ENCODE results near the gene MAP3K7. TPM values are rescaled to one million over a fixed set of nuclear protein-coding genes. Genes with fewer than 3 reads are reported as not detected.

Gene MAP3K7
- total RNA-seq, 1 donor from 2014 or later: 33.8 TPM

DNA sequence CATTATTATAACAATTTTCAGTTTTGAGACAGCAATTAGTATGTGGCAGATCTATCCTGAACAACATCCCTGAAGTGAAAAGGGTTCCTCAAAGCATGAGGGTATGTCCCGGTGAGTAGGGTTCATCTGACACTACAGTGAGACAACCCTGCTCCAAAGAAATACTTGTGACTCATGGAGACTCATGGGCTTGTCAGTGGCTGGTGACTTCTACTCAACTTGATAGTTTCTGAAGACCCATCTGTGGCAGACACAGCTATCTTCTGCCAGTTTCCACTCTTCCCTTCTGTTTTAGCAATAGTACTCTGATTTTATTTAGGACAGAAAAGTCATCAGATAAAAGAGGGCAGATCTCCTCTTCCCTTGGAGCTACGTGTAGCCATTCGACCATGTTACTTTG, 41.4 kb downstream of the MAP3K7 start:
- Mint-ChIP-seq H3K27ac (ENCODE audit: unreplicated experiment) (peak overlapping the region; percentile 77), H3K9me3 (ENCODE audit: unreplicated experiment) (no peaks in the 10 kb centered on the region), H3K36me3 (ENCODE audit: low read depth, unreplicated experiment) (peaks cover 19% of the 10 kb centered on the region), H3K4me1 (ENCODE audit: low read depth, unreplicated experiment) (peaks cover 8% of the 10 kb centered on the region), H3K4me3 (ENCODE audit: unreplicated experiment) (no peak overlapping the region), H3K27me3 (ENCODE audit: low read depth, unreplicated experiment) (no peaks in the 10 kb centered on the region)
- no peaks in the 10 kb centered on the region for H3K79me2 ChIP-seq (ENCODE audit: insufficient read depth, low read length)
- DNase-seq (ENCODE audit: low read depth) (no peak), FAIRE-seq (no peak)
- no peak for TF ChIP-seq CTCF (IDR thresholded peaks at IDR 0.05; ENCODE audit: insufficient read depth, low read depth, low read length)
- no peak for TF ChIP-seq EZH2 (IDR thresholded peaks at IDR 0.05; ENCODE audit: insufficient read depth, low read length)
- H3K4me3 ChIP-seq (ENCODE audit: insufficient read depth, low read depth, low read length): no peak overlapping the region
- H3K27ac ChIP-seq (ENCODE audit: low read depth, low read length): no peak overlapping the region
- H3K27me3 ChIP-seq (ENCODE audit: insufficient read depth, low read length): no peaks in the 10 kb centered on the region
- H4K20me1 ChIP-seq (ENCODE audit: insufficient read depth, low read length): peaks cover 3% of the 10 kb centered on the region
- H3K9me3 ChIP-seq (ENCODE audit: insufficient read depth, low read depth, low read length): no peaks in the 10 kb centered on the region
- H3K36me3 ChIP-seq (ENCODE audit: insufficient read depth, low read length): peaks cover 53% of the 10 kb centered on the region
- H2AFZ ChIP-seq (ENCODE audit: low read depth, low read length): no peak overlapping the region
- no peak overlapping the region for H3K9ac ChIP-seq (ENCODE audit: low read length)
- no peak overlapping the region for H3K4me2 ChIP-seq (ENCODE audit: low read length)
- no peaks in the 10 kb centered on the region for H3K4me1 ChIP-seq (ENCODE audit: insufficient read depth, low read length)

- no peak for TF ChIP-seq EZH2 (IDR thresholded peaks at IDR 0.05; ENCODE audit: insufficient read depth, low read length)
- no peak for TF ChIP-seq CTCF (IDR thresholded peaks at IDR 0.05; ENCODE audit: insufficient read depth, low read depth, low read length)
- Mint-ChIP-seq H3K4me1 (ENCODE audit: low read depth, unreplicated experiment) (peaks cover 8% of the 10 kb centered on the region), H3K36me3 (ENCODE audit: low read depth, unreplicated experiment) (peaks cover 19% of the 10 kb centered on the region), H3K9me3 (ENCODE audit: unreplicated experiment) (no peaks in the 10 kb centered on the region), H3K27me3 (ENCODE audit: low read depth, unreplicated experiment) (no peaks in the 10 kb centered on the region), H3K4me3 (ENCODE audit: unreplicated experiment) (no peak overlapping the region), H3K27ac (ENCODE audit: unreplicated experiment) (no peak overlapping the region)
- H3K36me3 ChIP-seq (ENCODE audit: insufficient read depth, low read length): peaks cover 46% of the 10 kb centered on the region
- no peaks in the 10 kb centered on the region for H3K27me3 ChIP-seq (ENCODE audit: insufficient read depth, low read length)
- H3K9ac ChIP-seq (ENCODE audit: low read length): no peak overlapping the region
- FAIRE-seq (no peak), DNase-seq (ENCODE audit: low read depth) (no peak)
- no peak overlapping the region for H3K4me2 ChIP-seq (ENCODE audit: low read length)
- no peak overlapping the region for H2AFZ ChIP-seq (ENCODE audit: low read depth, low read length)
- no peaks in the 10 kb centered on the region for H3K4me1 ChIP-seq (ENCODE audit: insufficient read depth, low read length)
- H3K27ac ChIP-seq (ENCODE audit: low read depth, low read length): no peak overlapping the region
- H3K4me3 ChIP-seq (ENCODE audit: insufficient read depth, low read depth, low read length): no peak overlapping the region
- H4K20me1 ChIP-seq (ENCODE audit: insufficient read depth, low read length): peaks cover 3% of the 10 kb centered on the region
- no peaks in the 10 kb centered on the region for H3K79me2 ChIP-seq (ENCODE audit: insufficient read depth, low read length)
- H3K9me3 ChIP-seq (ENCODE audit: insufficient read depth, low read depth, low read length): no peaks in the 10 kb centered on the region
These were observed 42.1 kb downstream of the MAP3K7 start for GRCh38 chr6:90544741-90545140.

DNA sequence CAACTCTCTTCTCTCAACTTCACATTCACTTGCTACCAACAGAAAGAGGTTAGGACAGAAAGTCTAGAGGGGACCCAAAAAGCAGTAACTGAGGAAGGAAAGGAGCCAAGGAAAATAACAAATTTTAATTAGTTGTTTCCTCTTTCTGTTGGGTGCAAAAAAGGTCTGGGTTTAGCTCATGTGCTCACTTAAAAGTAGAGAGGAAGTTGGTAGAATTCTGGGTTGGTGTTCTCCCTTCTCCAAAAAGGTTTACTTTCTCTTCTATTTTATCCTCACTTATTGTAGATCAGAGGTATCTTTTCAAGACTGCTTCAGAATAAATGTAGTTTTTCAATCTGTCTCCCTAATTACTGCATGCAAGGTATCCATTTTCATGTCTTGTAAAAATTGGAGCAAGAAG, 42.8 kb downstream of the MAP3K7 start:
- no peaks in the 10 kb centered on the region for H3K27me3 Mint-ChIP-seq (ENCODE audit: low read depth, unreplicated experiment)

More for the DNA sequence above, 42.8 kb downstream of the MAP3K7 start:
- Histone ChIP-seq H3K27me3 (ENCODE audit: insufficient read depth, low read length) (no peaks in the 10 kb centered on the region), H3K4me3 (ENCODE audit: insufficient read depth, low read depth, low read length) (no peak overlapping the region), H3K4me1 (ENCODE audit: insufficient read depth, low read length) (no peaks in the 10 kb centered on the region), H4K20me1 (ENCODE audit: insufficient read depth, low read length) (peaks cover 3% of the 10 kb centered on the region), H3K4me2 (ENCODE audit: low read length) (no peak overlapping the region), H3K27ac (ENCODE audit: low read depth, low read length) (no peak overlapping the region), H3K9me3 (ENCODE audit: insufficient read depth, low read depth, low read length) (no peaks in the 10 kb centered on the region), H3K79me2 (ENCODE audit: insufficient read depth, low read length) (no peaks in the 10 kb centered on the region), H3K9ac (ENCODE audit: low read length) (no peak overlapping the region), H3K36me3 (ENCODE audit: insufficient read depth, low read length) (peaks cover 44% of the 10 kb centered on the region), H2AFZ (ENCODE audit: low read depth, low read length) (no peak overlapping the region)
- TF ChIP-seq CTCF (IDR thresholded peaks at IDR 0.05; ENCODE audit: insufficient read depth, low read depth, low read length) (no peak), EZH2 (IDR thresholded peaks at IDR 0.05; ENCODE audit: insufficient read depth, low read length) (no peak)
- Mint-ChIP-seq H3K36me3 (ENCODE audit: low read depth, unreplicated experiment) (peaks cover 19% of the 10 kb centered on the region), H3K27ac (ENCODE audit: unreplicated experiment) (no peak overlapping the region), H3K9me3 (ENCODE audit: unreplicated experiment) (no peaks in the 10 kb centered on the region), H3K4me1 (ENCODE audit: low read depth, unreplicated experiment) (peaks cover 10% of the 10 kb centered on the region), H3K4me3 (ENCODE audit: unreplicated experiment) (no peak overlapping the region)
- FAIRE-seq (no peak), DNase-seq (ENCODE audit: low read depth) (no peak)
